NCI-H2107 (cell line): ENCODE measurements around the gene ASPDH.
A peak's percentile ranks its signal among the peaks of the same experiment; 100 is the strongest.
"Not testable (repeated sequence)": the region's sequence is repeated elsewhere in the genome, so short reads cannot be mapped to it uniquely, and the experiment has no call there.

ENCODE experiments used
- DNase-seq: peaks from one replicate; lab custom pipeline; 2025; lab: John Stamatoyannopoulos, UW

Gene ASPDH

DNA sequence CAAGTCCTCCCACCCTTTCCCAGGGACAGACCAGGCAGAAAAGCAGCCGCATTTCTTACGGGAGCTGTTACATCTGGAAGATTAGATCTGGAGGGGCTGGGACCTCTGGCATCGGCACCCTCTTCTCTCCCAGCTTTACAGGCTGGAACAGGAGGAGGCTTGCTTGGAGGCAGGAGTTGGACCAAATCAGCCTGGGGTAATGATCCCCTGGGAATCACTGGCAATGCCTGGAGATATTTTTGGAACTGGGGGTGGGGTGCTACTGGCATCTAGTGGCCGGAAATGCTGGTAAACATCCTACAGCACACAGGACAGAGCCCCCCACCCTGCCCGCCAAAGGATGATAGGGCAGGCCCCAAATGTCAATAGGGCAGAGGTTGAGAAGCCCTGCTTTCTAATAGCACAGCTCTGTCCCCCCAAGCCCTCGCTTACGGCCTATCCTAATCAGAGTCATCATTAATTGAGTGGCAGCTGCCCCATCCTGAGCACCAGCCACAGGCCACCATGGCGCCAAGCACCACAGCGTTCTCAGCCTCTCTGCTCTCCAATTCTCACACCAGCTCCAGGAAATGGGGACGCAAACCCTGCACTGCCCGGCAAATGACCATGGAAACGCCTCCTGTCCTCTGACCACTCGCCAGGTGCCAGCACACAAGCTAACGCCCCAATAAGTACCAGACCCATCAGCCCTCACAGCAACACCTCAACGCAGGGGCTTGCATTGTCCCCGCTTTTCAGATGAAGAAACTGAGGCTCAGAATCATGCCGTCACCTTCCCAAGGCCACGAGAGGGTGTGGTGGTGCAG is 33.9 kb upstream of the ASPDH start:
- DNase-seq: no peak

DNA sequence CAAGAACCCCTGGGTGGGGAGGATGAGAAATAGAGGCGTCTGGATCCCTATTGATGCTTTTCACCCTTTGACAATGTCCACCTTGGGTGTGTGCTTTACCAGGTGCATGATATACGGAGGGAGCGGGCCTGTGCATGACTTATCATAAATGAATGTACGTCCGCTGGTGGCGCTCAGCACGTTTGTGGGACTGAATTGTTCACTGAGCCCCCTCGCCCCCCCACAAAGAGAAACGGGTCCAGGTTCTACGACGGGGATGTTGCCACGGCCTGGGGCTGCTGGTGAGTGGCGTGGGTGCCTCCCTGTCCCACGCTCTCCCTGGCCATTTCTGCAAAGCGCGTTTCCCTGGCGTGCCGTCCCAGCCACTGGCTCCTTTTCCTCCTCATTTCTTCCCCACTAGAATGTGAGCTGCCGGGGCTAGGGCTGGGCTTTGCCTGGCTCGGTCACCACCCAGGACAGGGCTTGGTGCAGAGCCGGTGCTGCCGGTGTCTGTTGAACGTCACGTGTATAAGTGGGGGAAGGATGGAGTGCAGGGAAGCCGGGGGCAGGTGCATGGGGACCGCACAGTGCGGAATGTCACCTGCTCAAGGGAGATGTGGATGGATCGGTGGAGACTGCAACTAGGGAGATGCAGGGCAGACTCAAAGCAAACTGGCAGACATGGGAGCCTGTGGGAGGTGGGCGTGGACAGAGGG is 33.0 kb upstream of the ASPDH start:
- no peak for DNase-seq

- DNase-seq: no peak
Measured at GRCh38 chr19:50542943-50543342, 29.2 kb upstream of the ASPDH start.

DNA sequence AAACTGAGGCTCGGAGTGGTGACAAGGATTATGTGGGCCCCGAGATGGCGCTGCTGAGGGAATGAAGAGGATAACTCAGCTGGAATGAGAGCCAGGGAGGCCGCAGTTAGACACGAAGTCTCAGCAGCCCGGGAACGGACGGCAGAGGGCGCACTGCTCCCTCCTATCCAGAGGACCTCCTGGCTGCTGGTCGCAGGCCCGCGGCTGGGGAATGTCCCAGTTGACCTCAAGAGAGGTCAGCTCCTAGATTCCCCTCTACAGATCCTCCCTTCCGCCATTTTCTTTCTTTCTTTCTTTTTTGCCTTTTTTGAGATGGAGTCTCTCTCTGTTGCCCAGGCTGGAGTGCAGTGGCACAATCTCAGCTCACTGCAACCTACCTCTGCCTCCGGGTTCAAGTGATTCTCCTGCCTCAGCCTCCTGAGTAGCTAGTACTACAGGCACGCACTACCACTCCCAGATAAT is 24.1 kb upstream of the ASPDH start:
- peak; percentile 49 for DNase-seq

- no peak for DNase-seq
Measured at GRCh38 chr19:50537306-50537685, 23.6 kb upstream of the ASPDH start.

- no peak for DNase-seq
Measured at GRCh38 chr19:50536662-50537305, 23.1 kb upstream of the ASPDH start.

- no peak for DNase-seq
Measured at GRCh38 chr19:50535672-50536187, 22.0 kb upstream of the ASPDH start.

DNA sequence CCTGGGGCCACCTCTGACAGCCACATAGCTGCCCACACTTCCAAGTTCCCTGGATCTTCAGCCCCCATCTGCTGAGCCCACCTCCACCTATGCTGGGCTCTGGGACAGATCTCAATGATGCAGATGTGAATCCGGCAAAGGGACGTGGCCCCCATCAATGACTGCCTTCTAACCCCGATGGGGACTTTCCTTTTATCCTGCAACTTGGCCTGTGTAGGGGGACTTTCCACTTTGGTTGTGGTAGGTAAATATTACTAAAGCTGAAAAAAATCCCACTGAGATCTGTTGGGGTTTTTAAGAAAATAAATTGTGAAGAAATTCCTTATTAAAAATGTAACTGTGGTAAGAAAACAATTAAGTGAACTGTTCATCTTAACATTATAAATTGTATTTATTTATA is 20.8 kb upstream of the ASPDH start:
- DNase-seq: no peak

- no peak for DNase-seq
Measured at GRCh38 chr19:50532952-50533351, 19.2 kb upstream of the ASPDH start.

GRCh38 chr19:50531171-50531612 is 17.5 kb upstream of the ASPDH start:
- no peak for DNase-seq

- DNase-seq: not testable (repeated sequence)
Measured at GRCh38 chr19:50528052-50528451, 14.3 kb upstream of the ASPDH start.

DNA sequence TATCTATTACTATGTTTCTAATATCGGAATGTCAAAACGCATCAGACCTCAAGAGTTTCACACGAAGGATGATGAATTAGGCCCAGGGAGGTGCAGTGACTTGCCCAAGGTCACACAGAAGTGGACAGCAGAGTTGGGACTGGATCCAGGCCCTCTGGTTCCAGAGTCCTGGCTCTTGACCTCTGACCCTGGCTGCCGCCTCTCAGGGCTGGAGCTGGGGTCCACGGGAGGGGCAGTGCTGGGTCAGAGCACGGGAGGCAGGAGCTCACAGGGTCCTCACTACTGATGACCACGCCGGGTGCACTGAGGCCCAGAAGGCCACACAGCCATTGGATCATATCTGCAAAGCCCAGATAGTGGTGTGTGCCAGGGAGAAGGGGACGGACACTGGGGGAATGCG is 9.2 kb upstream of the ASPDH start:
- DNase-seq: no peak

DNA sequence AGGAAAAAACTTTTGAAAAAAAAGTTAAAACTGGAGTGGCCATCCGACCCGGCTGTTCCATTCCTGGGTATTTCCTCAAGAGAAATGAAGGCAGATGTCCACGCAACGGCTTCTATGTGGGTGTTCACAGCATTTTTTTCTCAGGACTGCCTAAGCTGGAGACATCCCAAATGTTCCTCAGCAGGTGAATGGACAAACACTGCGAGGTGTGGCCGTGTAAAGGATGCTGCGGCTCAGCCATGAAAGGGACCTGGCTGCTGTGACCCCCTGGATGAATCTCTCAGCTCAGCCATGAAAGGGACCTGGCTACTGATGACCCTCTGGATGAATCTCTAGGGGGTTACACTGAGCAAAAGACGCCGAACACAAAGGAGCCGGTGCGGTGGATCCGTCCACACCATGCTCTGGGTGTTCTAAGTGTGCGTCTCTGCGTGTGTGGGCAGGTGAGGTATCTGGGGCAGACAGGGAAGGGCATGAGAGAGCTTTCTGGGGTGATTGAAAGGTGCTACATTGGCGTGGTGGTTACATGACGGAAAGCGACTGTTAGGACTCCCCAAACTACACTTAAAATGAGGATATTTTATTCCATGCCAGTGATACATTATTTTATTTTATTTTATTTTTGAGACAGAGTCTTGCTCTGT is 7.2 kb upstream of the ASPDH start:
- DNase-seq: no peak

DNA sequence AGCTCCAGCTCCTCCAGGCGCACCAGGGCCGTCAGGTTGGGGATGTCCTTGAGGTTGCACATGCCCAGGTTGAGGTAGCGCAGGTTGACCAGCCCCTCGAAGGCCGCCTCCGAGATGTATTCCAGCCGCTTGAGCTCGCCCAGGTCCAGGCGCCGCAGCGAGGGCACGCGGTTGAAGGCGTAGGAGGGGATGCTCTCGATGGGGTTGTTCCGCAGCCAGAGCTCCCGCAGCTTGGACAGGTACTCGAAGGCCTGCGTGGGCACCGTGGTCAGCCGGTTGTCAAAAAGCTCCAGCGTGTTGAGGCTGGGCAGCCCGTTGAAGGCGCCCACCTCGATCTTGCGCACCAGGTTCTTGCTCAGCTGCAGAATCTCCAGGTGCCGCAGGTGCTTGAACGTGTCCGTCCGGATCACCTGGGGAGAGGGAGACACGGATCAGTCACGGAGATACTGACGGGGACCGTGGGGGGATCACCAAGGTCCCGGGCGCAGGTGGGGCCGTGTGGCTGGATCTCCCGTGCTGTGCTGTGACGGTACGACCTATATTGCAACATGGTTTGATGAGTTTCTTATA is 5.4 kb upstream of the ASPDH start:
- no peak for DNase-seq

DNA sequence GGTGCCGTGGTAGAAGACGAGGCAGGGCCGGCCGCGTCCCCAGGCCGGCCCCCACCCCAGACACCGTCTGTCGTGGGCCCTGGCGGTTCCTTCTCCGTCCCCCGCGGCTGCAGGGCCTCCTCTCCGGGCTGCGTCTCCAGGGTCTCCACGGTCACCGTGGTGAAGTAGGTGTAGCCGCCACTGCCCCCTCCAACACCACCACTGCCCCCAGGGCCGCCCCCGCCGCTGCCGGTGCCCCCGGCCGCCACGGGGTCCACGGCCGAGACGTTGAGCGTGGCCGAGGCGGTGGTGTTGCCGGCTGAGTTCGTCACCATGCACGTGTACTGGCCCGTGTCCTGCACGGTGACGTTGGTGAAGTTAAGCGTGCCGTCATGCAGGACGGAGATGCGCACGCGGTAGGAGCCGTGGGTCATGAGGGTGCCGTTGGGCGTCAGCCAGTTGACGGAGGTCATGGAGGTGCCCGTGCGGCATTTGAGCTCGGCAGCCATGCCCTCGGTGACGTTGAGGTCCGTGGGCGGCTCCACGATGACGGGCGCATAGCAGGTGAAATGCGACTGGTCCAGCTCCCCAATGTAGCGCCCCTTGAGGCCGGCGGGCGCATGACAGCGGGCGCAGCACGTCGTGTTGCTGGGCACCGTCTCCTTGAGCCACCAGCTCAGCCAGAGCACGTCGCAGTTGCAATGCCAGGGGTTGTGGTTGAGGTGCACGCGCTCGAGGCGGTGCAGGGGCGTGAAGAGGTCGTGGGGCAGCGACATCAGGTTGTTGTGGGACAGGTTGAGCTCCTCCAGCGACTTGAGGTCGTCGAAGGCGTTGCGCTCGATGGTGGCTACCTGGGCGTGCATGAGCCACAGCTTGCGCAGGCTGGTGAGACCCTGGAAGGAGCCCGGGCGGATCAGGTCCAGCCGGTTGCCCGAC is 4.6 kb upstream of the ASPDH start:
- DNase-seq: no peak

DNA sequence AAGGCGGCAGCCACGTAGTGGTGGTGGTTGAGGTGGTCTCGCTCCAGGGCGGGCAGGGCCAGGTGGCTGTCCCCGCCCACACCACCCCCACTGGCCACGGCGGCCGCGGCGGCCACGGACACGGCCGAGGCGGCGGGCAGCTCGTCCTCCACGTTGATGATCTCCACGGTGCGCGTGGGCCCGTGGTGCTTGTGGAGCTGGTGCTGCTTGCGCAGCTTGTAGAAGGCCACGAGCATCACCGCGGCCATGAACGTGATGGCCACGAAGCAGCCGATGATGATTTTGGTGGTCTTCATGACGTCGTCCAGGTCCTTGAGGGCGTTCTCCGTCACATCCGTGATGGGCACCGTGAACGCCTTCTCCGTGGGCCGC is 4.0 kb upstream of the ASPDH start:
- DNase-seq: no peak

DNA sequence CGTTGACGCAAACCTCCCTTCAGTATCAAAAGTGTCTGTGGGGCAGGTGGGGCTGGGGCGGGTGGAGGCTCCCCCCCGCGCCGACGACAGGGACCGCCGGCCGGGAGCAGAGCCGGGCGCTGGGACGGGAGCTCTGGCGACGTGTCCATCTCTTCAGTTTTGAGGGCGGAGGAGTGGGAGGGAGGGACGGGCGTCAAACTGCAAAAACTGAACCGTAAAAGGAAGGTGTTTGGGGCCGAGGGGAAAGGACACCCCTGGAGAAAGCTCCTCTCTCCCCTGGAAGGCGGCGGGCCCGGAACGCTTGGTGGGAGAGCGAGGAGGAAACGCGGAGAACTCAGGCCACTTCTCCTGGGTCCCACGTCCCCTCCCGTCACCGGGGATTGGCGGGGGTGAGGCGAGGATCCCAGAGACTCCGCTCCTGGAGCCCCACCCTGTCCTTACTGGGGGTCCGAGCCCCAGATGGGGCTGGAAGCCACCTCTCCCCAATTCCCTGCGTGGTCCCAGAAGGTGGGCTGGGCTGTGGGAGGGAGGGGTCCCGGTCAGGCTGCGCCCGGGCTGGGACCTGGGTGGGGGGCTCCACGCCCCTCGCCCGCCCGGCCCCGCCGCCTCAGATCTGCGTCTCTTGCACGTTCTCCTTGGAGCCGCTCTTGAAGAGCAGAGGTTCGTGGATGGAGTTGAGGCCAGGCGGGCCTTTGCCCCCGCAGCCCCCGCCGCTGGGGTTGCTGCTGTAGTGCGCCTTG is 3.4 kb upstream of the ASPDH start:
- DNase-seq: no peak

GRCh38 chr19:50516456-50516855 is 2.7 kb upstream of the ASPDH start:
- DNase-seq: no peak

DNA sequence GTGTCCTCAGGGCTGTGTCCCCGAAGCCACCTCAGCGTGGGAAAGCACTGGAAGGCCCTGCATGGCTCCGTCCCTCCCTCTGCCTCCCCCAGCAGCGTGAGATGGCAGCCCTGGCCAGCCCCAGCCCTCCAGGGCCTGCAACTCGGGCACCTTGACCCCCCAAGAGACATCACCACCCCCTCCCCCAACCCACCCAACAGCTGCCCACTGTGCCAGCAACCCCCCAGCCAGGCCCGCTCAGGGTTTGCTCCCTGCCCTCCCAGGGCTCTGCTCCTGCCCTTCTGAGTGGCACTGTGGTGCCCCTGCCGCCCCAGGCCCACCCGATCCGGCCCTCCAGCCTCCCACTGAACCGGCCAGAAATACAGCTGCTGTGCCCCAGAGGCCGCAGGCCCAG is 1.5 kb upstream of the ASPDH start:
- DNase-seq: no peak
